HepG2 (cell line): ENCODE measurements around the gene NDRG2. TPM values are rescaled to one million over a fixed set of nuclear protein-coding genes. Genes with fewer than 3 reads are reported as not detected.

Experiments
- ATAC-seq: fragments of 200-7000 bp; cut with Tn5 transposase; 3 replicates; pipeline ENCODE4 v1.9.1; 2020; ENCODE audit warnings: mild to moderate bottlenecking, moderate library complexity
- BruUV-seq: library from RNA; stranded (reverse); fragments of 400-500 nt; replicated peaks from 2 replicates; lab custom pipeline; 2021; lab: Mats Ljungman, UMichigan
- CTCF ChIA-PET: fragments of 300-600 bp; formaldehyde crosslinking; extraction: SDS; loops from one replicate; lab custom pipeline; 2021; ENCODE audit warnings: low total read pairs, inconsistent platforms, low intra/inter-chr PET ratio; lab: Yijun Ruan, JAX
- POLR2A ChIA-PET: fragments of 350-600 bp; sonication (Branson Sonifier 250); formaldehyde crosslinking; loops from one replicate; lab custom pipeline; 2020; ENCODE audit warnings: antibody characterized with exemption, inconsistent platforms; lab: Yijun Ruan, JAX
- DNase-seq: peaks from one replicate; pipeline ENCODE4 v3.0.0-alpha.2; 2015; ENCODE audit warnings: low spot score
- FAIRE-seq: peaks from 3 replicates; lab custom pipeline; 2011; peaks lifted over from hg19 to GRCh38; lab: Jason Lieb, UNC
- H2AFZ ChIP-seq: one replicate; pipeline ENCODE4 v1.6.1; 2011; ENCODE audit warnings: low read length, inconsistent platforms
- H3K27ac ChIP-seq: fragments of 300-600 bp; 3 replicates; pipeline ENCODE4 v1.8.0; 2011; ENCODE audit warnings: mixed run types, mild to moderate bottlenecking, mixed read lengths, low read length, inconsistent platforms; ENCODE audit not compliant: insufficient read depth; ENCODE audit errors: extremely low read length
- H3K27me3 ChIP-seq, 2 experiments: fragments of 200-600 bp in 1 of 2; 2 replicates in 1 of 2; 3 replicates in 1 of 2; pipeline versions ENCODE4 v1.6.0 to v1.8.0; 2011; ENCODE audit warnings: low read length in 2 of 2, mild to moderate bottlenecking in 2 of 2, moderate library complexity in 2 of 2, inconsistent platforms in 1 of 2; ENCODE audit not compliant: insufficient read depth in 2 of 2, control insufficient read depth in 1 of 2
- H3K36me3 ChIP-seq, 2 experiments: fragments of 200-600 bp in 1 of 2; replicated peaks in 1 of 2; 2 replicates in 1 of 2; 3 replicates in 1 of 2; pipeline versions ENCODE4 v1.5.1 to v1.8.0; 2011; ENCODE audit warnings: low read length in 2 of 2, inconsistent platforms in 1 of 2; ENCODE audit not compliant: insufficient read depth in 2 of 2, control insufficient read depth in 1 of 2
- H3K4me1 ChIP-seq: 2 replicates; pipeline ENCODE4 v1.5.1; 2012; ENCODE audit warnings: low read length, inconsistent platforms; ENCODE audit not compliant: insufficient read depth
- H3K4me2 ChIP-seq: 2 replicates; pipeline ENCODE4 v1.6.0; 2011; ENCODE audit warnings: low read depth, low read length, inconsistent platforms
- H3K4me3 ChIP-seq, 3 experiments: fragments of 200-600 bp in 1 of 3; sonication (generic), shearing (Covaris generic) in 1 of 3; replicated peaks in 1 of 3; 2 replicates each; pipeline ENCODE4 v1.5.1; 2011 to 2016; ENCODE audit warnings: low read length in 3 of 3, inconsistent platforms in 2 of 3, low read depth in 2 of 3, mild to moderate bottlenecking in 2 of 3, control low read depth in 1 of 3, mixed read lengths in 1 of 3; ENCODE audit not compliant: insufficient read depth in 1 of 3
- H3K79me2 ChIP-seq: one replicate; pipeline ENCODE4 v1.6.1; 2011; ENCODE audit warnings: low read length, inconsistent platforms; ENCODE audit not compliant: insufficient read depth
- H3K9ac ChIP-seq: 2 replicates; pipeline ENCODE4 v1.6.0; 2011; ENCODE audit warnings: mild to moderate bottlenecking, low read depth, low read length, inconsistent platforms; ENCODE audit not compliant: insufficient read depth
- H3K9me3 ChIP-seq: 2 replicates; pipeline ENCODE4 v1.5.1; 2012; ENCODE audit warnings: mild to moderate bottlenecking, low read length
- H4K20me1 ChIP-seq: 2 replicates; pipeline ENCODE4 v1.6.0; 2011; ENCODE audit warnings: inconsistent platforms, mild to moderate bottlenecking, low read length, moderate library complexity; ENCODE audit not compliant: insufficient read depth
- POLR2A ChIP-seq, 2 experiments: IDR thresholded peaks; 2 replicates each; pipeline ENCODE4 v1.6.1; 2011; ENCODE audit warnings: low read depth in 2 of 2, low read length in 2 of 2, mild to moderate bottlenecking in 1 of 2, moderate library complexity in 1 of 2; ENCODE audit not compliant: insufficient read depth in 1 of 2
- ZNF350 ChIP-seq: sonication (generic); formaldehyde crosslinking; IDR thresholded peaks from 2 replicates; pipeline ENCODE4 v1.4.0; 2020; ENCODE audit warnings: mild to moderate bottlenecking, low read depth, missing genetic modification reagents, borderline replicate concordance
- ZNF510 ChIP-seq: sonication (generic); formaldehyde crosslinking; IDR thresholded peaks from 2 replicates; pipeline ENCODE4 v1.4.0; 2020; ENCODE audit warnings: low read depth, mild to moderate bottlenecking, missing genetic modification reagents
- ZNF75D ChIP-seq: sonication (generic); formaldehyde crosslinking; IDR thresholded peaks from 2 replicates; pipeline ENCODE4 v1.8.1; 2023; ENCODE audit warnings: missing genetic modification reagents, mild to moderate bottlenecking, borderline replicate concordance
- WGBS: methylation state at CpG from one replicate; pipeline ENCODE4 v1.1.6; 2017; ENCODE audit warnings: low lambda C conversion rate; 5-methylcytosine and 5-hydroxymethylcytosine counted together
- in situ Hi-C: cut with HindIII; loops from 2 replicates; pipeline ENCODE4 v1.10.0; 2017; ENCODE audit warnings: low pct_unique_long_range_greater_than_20kb; ENCODE audit not compliant: extremely low pct_ligation_motif_present
- intact Hi-C: fragments of 100-400 bp; cut with micrococcal nuclease; formaldehyde crosslinking; loops from one replicate; pipeline ENCODE4 v1.10.0; 2022; ENCODE audit not compliant: unreplicated experiment
- polyA plus RNA-seq, 8 experiments: library from polyadenylated mRNA; depleted of rRNA in 3 of 8; stranded (reverse) in 7 of 8; unstranded in 1 of 8; fragments of >200 nt; fragmentation: Illumina TruSeq in 4 of 8; extraction: Trizol in 4 of 8; gene quantifications; 2 replicates each; pipeline versions ENCODE4 v1.2.1 to v1.2.3, GENCODE V29; 2011 to 2016; ENCODE audit warnings: low read depth in 4 of 8, missing spikeins in 1 of 8, mixed read lengths in 1 of 8; ENCODE audit not compliant: insufficient read depth in 1 of 8
- total RNA-seq, 5 experiments: library from RNA; depleted of rRNA; stranded (reverse); fragments of >200 nt; fragmentation: Illumina TruSeq; extraction: Trizol; gene quantifications; 2 replicates each; pipeline ENCODE4 v1.2.3, GENCODE V29; 2016; ENCODE audit warnings: low read depth in 1 of 5
- TF ChIP-seq, protein P1 (sequence below): sonication (generic); formaldehyde crosslinking; IDR thresholded peaks from 2 replicates; pipeline ENCODE4 v1.5.0; 2020; ENCODE audit warnings: mild to moderate bottlenecking, missing genetic modification reagents
- TF ChIP-seq, protein P2 (sequence below): sonication (generic); formaldehyde crosslinking; IDR thresholded peaks from 2 replicates; pipeline ENCODE4 v1.8.0; 2022; ENCODE audit warnings: low read depth, missing genetic modification reagents

The NDRG2 gene
- total and polyA plus RNA-seq, 2 of the 13 experiments (the other 11 are each of a cell fraction or from before 2014, with no cell fraction given) = 27.2 to 189 TPM

DNA sequence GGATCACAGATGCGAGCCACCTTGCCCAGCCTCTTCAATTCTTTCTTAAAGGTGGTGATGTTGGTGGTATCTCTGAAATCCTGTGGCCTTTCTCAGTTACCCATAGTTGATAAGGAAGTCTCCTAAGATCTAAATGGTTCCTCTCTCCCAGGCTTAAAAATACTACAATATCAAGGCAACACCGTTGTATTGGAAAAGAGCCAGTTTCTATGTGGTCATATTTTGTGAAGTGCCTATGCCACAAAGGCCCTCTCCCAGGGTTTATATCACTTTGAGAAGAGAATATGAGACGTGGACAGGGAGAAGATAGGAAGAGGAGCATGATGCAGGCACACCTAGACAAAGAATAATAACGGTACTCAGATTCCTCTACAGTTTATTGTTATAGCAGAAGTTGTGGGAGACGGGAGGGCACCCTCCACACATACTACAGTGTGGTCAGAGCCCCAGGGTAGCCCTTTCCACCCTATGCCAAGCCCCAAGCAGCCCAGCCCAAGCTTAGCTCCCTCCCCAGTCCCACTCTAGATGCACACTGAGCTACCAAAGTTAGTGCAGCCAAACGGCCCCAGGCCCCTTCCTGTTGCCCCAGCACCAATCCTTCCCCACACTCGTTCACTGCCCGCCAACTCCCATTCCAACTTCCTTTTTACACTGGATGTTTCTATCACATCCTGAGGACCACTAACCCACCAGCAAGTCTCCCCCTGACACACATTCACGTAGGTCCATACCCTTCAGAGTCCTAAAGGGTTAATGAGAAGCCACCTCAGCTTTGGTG lies 8.3 kb downstream of the NDRG2 start:
- H3K36me3 ChIP-seq = peaks cover 31 to 44% of the 10 kb centered on the region in 2 experiments
- no peak for TF ChIP-seq ZNF75D
- TF ChIP-seq POLR2A (IDR thresholded peaks at IDR 0.05; ENCODE audit: insufficient read depth in 1 of 2, low read depth in 2 of 2, low read length in 2 of 2) = 0 out of 4 replicates have a peak, but pooled peaks of 1 of the 2 experiments have one; percentile 22
- no peaks in the 10 kb centered on the region for H4K20me1 ChIP-seq
- no peak overlapping the region for H2AFZ ChIP-seq
- FAIRE-seq (no peak), ATAC-seq (no peak), DNase-seq (no peak)
- H3K4me2 ChIP-seq = no peak overlapping the region
- POLR2A ChIA-PET = interaction anchor here (1.5 to 8.0 kb wide), 5 partner anchors 23 to 58 kb away, joined by 4 to 112 read pairs (median 8); partner anchors contain the start of gene ARHGEF40
- CTCF ChIA-PET = interaction anchor here (2.8 to 7.1 kb wide), 4 partner anchors 22 to 90 kb away, joined by 31 to 174 read pairs (median 72); partner anchors contain the start of gene ARHGEF40
- H3K9me3 ChIP-seq = no peaks in the 10 kb centered on the region
- no peaks in the 10 kb centered on the region for H3K79me2 ChIP-seq
- no peak overlapping the region for H3K4me3 ChIP-seq
- WGBS = 91% methylated on average over 9 of the region's 9 CpGs
- BruUV-seq = no TSS peak
- H3K9ac ChIP-seq = no peak overlapping the region
- no peak overlapping the region for H3K27ac ChIP-seq
- peaks cover 21% of the 10 kb centered on the region for H3K4me1 ChIP-seq
- intact Hi-C loops = no loop called here
- in situ Hi-C loops = loop anchor here (5.0 kb wide), 1 partner anchor 86 kb away; the partner anchor contains the start of gene TMEM253
- H3K27me3 ChIP-seq = peaks cover 0 to 2% of the 10 kb centered on the region in 2 experiments; a peak in 1 of 5 replicates

DNA sequence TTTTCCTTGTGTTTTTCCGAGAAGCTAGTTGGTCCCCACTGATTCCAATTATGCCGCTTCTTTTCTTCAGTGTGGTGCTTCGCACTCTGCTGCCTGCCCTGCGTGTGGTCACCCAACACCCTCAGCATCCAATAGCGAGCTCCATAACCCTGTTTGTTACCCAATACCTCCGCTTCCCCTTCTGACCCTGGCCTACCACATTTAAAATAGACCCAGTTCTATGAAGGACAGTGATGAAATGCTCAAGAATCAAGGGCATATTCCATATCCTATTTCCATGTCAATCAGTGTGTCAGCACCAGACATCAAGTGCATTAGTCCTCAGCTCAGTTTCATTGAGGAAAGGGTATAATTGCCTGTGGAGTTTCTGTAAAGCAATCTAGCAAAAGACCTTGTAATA lies 9.5 kb downstream of the NDRG2 start:
- intact Hi-C loops = no loop called here
- H3K4me2 ChIP-seq = no peak overlapping the region

More for the DNA sequence above, 9.5 kb downstream of the NDRG2 start:
- Histone ChIP-seq H3K9ac (no peak overlapping the region), H3K9me3 (no peaks in the 10 kb centered on the region)
- in situ Hi-C loops = loop anchor here (5.0 kb wide), 1 partner anchor 87 kb away; the partner anchor contains the start of gene TMEM253
- DNase-seq = no peak
- TF ChIP-seq, protein P1, sequence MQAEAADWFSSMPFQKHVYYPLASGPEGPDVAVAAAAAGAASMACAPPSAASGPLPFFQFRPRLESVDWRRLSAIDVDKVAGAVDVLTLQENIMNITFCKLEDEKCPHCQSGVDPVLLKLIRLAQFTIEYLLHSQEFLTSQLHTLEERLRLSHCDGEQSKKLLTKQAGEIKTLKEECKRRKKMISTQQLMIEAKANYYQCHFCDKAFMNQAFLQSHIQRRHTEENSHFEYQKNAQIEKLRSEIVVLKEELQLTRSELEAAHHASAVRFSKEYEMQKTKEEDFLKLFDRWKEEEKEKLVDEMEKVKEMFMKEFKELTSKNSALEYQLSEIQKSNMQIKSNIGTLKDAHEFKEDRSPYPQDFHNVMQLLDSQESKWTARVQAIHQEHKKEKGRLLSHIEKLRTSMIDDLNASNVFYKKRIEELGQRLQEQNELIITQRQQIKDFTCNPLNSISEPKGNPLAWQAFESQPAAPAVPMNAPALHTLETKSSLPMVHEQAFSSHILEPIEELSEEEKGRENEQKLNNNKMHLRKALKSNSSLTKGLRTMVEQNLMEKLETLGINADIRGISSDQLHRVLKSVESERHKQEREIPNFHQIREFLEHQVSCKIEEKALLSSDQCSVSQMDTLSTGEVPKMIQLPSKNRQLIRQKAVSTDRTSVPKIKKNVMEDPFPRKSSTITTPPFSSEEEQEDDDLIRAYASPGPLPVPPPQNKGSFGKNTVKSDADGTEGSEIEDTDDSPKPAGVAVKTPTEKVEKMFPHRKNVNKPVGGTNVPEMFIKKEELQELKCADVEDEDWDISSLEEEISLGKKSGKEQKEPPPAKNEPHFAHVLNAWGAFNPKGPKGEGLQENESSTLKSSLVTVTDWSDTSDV (CRISPR knock-in tag) = no peak
- TF ChIP-seq ZNF350 (CRISPR knock-in tag) (no peak), ZNF510 (0 out of 2 replicates have a peak, but pooled peaks have one; percentile 74)
- TF ChIP-seq, protein P2, sequence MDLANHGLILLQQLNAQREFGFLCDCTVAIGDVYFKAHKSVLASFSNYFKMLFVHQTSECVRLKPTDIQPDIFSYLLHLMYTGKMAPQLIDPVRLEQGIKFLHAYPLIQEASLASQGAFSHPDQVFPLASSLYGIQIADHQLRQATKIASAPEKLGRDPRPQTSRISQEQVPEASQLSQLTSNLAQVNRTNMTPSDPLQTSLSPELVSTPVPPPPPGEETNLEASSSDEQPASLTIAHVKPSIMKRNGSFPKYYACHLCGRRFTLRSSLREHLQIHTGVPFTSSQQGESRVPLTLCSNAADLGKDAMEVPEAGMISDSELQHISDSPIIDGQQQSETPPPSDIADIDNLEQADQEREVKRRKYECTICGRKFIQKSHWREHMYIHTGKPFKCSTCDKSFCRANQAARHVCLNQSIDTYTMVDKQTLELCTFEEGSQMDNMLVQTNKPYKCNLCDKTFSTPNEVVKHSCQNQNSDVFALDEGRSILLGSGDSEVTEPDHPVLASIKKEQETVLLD = no peak
- TF ChIP-seq, all 625 proteins: peak for 1
- POLR2A ChIA-PET = interaction anchor here (1.0 to 8.0 kb wide), 24 partner anchors 9 to 92 kb away, joined by 3 to 112 read pairs (median 8); partner anchors contain the start of genes ARHGEF40 and NDRG2
- H3K27ac ChIP-seq = no peak overlapping the region
- H3K4me3 ChIP-seq = no peak overlapping the region
- no TSS peak for BruUV-seq
- H2AFZ ChIP-seq = no peak overlapping the region
- CTCF ChIA-PET = interaction anchor here (0.9 to 7.1 kb wide), 12 partner anchors 10 to 122 kb away, joined by 4 to 174 read pairs (median 10); partner anchors contain the start of genes ARHGEF40 and RNASE8
- H3K4me1 ChIP-seq = peaks cover 30% of the 10 kb centered on the region
- H4K20me1 ChIP-seq = no peaks in the 10 kb centered on the region
- H3K36me3 ChIP-seq = peaks cover 20 to 31% of the 10 kb centered on the region in 2 experiments; a peak in 4 of 5 replicates
- ATAC-seq = no peak
- no peaks in the 10 kb centered on the region for H3K79me2 ChIP-seq
- FAIRE-seq = no peak
- 94% methylated on average over 6 of the region's 6 CpGs for WGBS
- H3K27me3 ChIP-seq = peaks cover 0 to 3% of the 10 kb centered on the region in 2 experiments; a peak in 1 of 5 replicates
